Measurements from ENCODE around the gene SIGLEC8.

DNA sequence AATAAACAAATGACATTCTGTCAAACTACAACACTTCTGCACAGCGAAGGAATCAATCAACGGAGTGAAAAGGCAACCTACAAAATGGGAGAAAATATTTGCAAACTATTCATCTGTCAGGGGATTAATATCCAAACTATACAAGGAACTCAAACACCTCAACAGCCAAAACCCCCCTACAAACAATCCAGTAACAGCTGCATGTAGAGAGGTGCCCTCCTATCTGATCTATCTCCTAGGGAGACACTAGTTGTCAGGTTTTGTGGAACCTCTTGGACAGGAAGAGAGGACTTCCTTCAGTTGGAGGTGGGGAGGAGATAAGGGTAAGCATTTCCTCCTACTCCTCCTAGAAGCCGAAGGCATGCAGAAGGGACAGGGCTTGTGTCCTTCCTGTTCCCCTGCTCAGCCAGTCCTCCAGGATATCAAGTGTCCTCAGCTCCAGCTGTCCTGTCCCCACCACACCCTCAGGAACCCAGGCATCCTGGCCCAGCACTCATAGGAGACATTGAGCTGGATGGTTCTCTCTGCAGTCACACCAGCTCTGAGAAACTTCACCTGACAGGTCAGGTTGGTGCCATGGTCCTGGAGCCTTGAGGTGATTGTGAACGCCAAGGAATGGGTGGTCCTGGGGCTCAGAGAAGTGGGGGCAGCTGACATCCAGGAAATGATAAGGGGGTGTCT is 9.8 kb upstream of the SIGLEC8 start:
- TF ChIP-seq, protein P1, sequence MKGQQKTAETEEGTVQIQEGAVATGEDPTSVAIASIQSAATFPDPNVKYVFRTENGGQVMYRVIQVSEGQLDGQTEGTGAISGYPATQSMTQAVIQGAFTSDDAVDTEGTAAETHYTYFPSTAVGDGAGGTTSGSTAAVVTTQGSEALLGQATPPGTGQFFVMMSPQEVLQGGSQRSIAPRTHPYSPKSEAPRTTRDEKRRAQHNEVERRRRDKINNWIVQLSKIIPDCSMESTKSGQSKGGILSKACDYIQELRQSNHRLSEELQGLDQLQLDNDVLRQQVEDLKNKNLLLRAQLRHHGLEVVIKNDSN (IDR thresholded peaks at IDR 0.05; ENCODE audit: borderline replicate concordance, extremely low read length, insufficient read depth, low read depth, low read length): no peak
- TF ChIP-seq, protein P2, sequence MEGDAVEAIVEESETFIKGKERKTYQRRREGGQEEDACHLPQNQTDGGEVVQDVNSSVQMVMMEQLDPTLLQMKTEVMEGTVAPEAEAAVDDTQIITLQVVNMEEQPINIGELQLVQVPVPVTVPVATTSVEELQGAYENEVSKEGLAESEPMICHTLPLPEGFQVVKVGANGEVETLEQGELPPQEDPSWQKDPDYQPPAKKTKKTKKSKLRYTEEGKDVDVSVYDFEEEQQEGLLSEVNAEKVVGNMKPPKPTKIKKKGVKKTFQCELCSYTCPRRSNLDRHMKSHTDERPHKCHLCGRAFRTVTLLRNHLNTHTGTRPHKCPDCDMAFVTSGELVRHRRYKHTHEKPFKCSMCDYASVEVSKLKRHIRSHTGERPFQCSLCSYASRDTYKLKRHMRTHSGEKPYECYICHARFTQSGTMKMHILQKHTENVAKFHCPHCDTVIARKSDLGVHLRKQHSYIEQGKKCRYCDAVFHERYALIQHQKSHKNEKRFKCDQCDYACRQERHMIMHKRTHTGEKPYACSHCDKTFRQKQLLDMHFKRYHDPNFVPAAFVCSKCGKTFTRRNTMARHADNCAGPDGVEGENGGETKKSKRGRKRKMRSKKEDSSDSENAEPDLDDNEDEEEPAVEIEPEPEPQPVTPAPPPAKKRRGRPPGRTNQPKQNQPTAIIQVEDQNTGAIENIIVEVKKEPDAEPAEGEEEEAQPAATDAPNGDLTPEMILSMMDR (IDR thresholded peaks at IDR 0.05 in 2 of 3, conservative IDR thresholded peaks at IDR 0.05 in 1 of 3; ENCODE audit: control insufficient read depth in 2 of 3, extremely low read depth in 1 of 3, insufficient read depth in 1 of 3, low read depth in 3 of 3, low read length in 3 of 3): no peak
- TF ChIP-seq, protein P3, sequence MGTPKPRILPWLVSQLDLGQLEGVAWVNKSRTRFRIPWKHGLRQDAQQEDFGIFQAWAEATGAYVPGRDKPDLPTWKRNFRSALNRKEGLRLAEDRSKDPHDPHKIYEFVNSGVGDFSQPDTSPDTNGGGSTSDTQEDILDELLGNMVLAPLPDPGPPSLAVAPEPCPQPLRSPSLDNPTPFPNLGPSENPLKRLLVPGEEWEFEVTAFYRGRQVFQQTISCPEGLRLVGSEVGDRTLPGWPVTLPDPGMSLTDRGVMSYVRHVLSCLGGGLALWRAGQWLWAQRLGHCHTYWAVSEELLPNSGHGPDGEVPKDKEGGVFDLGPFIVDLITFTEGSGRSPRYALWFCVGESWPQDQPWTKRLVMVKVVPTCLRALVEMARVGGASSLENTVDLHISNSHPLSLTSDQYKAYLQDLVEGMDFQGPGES (IDR thresholded peaks at IDR 0.05): no peak
